Endothelial cell of umbilical vein (primary cell): Measurements from ENCODE around the gene CDK10. TPM values are rescaled to one million over a fixed set of nuclear protein-coding genes. Genes with fewer than 3 reads are reported as not detected.

ENCODE experiments used
- BruUV-seq: library from RNA; stranded (reverse); fragments of 400-500 nt; replicated peaks from 2 replicates; lab custom pipeline; 2021; lab: Mats Ljungman, UMichigan
- CTCF ChIA-PET: fragments of 300-600, 350-600 bp; sonication (Branson Sonifier 250); formaldehyde crosslinking; loops from one replicate; lab custom pipeline; 2021; ENCODE audit warnings: antibody characterized with exemption, inconsistent platforms; lab: Charles Lee
- POLR2A ChIA-PET: fragments of 300-600, 350-600 bp; sonication (Branson Sonifier 250); formaldehyde crosslinking; loops from one replicate; lab custom pipeline; 2021; ENCODE audit warnings: antibody characterized with exemption, inconsistent platforms; lab: Charles Lee
- DNase-seq: peaks from one replicate; pipeline ENCODE4 v3.0.0-alpha.2; 2011; ENCODE audit warnings: low read depth, low spot score
- FAIRE-seq: peaks from 2 replicates; lab custom pipeline; 2011; peaks lifted over from hg19 to GRCh38; lab: Jason Lieb, UNC
- H2AFZ ChIP-seq: 2 replicates; pipeline ENCODE4 v1.6.0; 2012; ENCODE audit warnings: low read depth, low read length, control low read depth, inconsistent platforms
- H3K27ac ChIP-seq: 2 replicates; pipeline ENCODE4 v1.5.1; 2011; ENCODE audit warnings: low read depth, mild to moderate bottlenecking, control low read depth, low read length, moderate library complexity; ENCODE audit not compliant: insufficient read depth
- H3K27me3 ChIP-seq, 2 experiments: 2 replicates each; pipeline versions ENCODE4 v1.6.0 to v1.6.1; 2011; ENCODE audit warnings: low read length in 2 of 2, mixed read lengths in 1 of 2; ENCODE audit not compliant: control insufficient read depth in 2 of 2, insufficient read depth in 2 of 2
- H3K36me3 ChIP-seq, 2 experiments: 2 replicates in 1 of 2; 3 replicates in 1 of 2; pipeline ENCODE4 v1.5.1; 2011; ENCODE audit warnings: low read length in 2 of 2, mild to moderate bottlenecking in 1 of 2, moderate library complexity in 1 of 2; ENCODE audit not compliant: control insufficient read depth in 2 of 2, insufficient read depth in 2 of 2; ENCODE audit errors: extremely low read depth in 1 of 2
- H3K4me1 ChIP-seq: 3 replicates; pipeline ENCODE4 v1.5.1; 2011; ENCODE audit warnings: mild to moderate bottlenecking, low read length; ENCODE audit not compliant: control insufficient read depth, insufficient read depth; ENCODE audit errors: extremely low read depth
- H3K4me2 ChIP-seq: 2 replicates; pipeline ENCODE4 v1.6.1; 2011; ENCODE audit warnings: low read length, control low read depth, mixed read lengths; ENCODE audit not compliant: insufficient read depth
- H3K4me3 ChIP-seq, 3 experiments: fragments of 200-600 bp in 1 of 3; sonication (generic), shearing (Covaris generic) in 1 of 3; replicated peaks in 1 of 3; 2 replicates each; pipeline ENCODE4 v1.5.1; 2011 to 2016; ENCODE audit warnings: control low read depth in 3 of 3, low read length in 3 of 3, mild to moderate bottlenecking in 2 of 3, inconsistent platforms in 1 of 3, low read depth in 1 of 3, moderate library complexity in 1 of 3; ENCODE audit not compliant: insufficient read depth in 1 of 3
- H3K79me2 ChIP-seq: 2 replicates; pipeline ENCODE4 v1.6.0; 2012; ENCODE audit warnings: low read length, inconsistent platforms; ENCODE audit not compliant: control insufficient read depth, insufficient read depth
- H3K9ac ChIP-seq: replicated peaks from 2 replicates; pipeline ENCODE3; 2011; ENCODE audit warnings: low read length, control low read depth; ENCODE audit not compliant: insufficient read depth; ENCODE audit errors: extremely low read depth
- H3K9me1 ChIP-seq: replicated peaks from 3 replicates; pipeline ENCODE4 v1.6.0; 2011; ENCODE audit warnings: mild to moderate bottlenecking, low read length; ENCODE audit not compliant: control insufficient read depth, insufficient read depth; ENCODE audit errors: extremely low read depth
- H3K9me3 ChIP-seq: replicated peaks from 2 replicates; pipeline ENCODE4 v1.5.1; 2012; ENCODE audit warnings: low read length, inconsistent platforms; ENCODE audit not compliant: control insufficient read depth, insufficient read depth
- H4K20me1 ChIP-seq: replicated peaks from 2 replicates; pipeline ENCODE3; 2011; ENCODE audit warnings: mild to moderate bottlenecking, low read length; ENCODE audit not compliant: control insufficient read depth, insufficient read depth; ENCODE audit errors: extremely low read depth
- CTCF ChIP-seq, 2 donors: IDR thresholded peaks; 1 replicate in 1 of 2; 2 replicates in 1 of 2; pipeline ENCODE4 v1.5.1; 2011; ENCODE audit warnings: low read length in 2 of 2, mild to moderate bottlenecking in 2 of 2, moderate library complexity in 2 of 2, control low read depth in 1 of 2, inconsistent platforms in 1 of 2, low read depth in 1 of 2; ENCODE audit not compliant: insufficient read depth in 1 of 2; ENCODE audit errors: extremely low read depth in 1 of 2
- EZH2 ChIP-seq: IDR thresholded peaks from 2 replicates; pipeline ENCODE4 v1.6.1; 2012; ENCODE audit warnings: borderline replicate concordance, low read depth, mild to moderate bottlenecking, moderate library complexity, low read length, inconsistent platforms; ENCODE audit not compliant: severe bottlenecking
- FOS ChIP-seq: IDR thresholded peaks from 2 replicates; pipeline ENCODE4 v1.6.1; 2011; ENCODE audit warnings: mild to moderate bottlenecking, low read length, moderate library complexity, borderline replicate concordance; ENCODE audit not compliant: insufficient read depth
- GATA2 ChIP-seq: IDR thresholded peaks from 2 replicates; pipeline ENCODE4 v1.7.0; 2011; ENCODE audit warnings: low read depth, mild to moderate bottlenecking, moderate library complexity, mixed read lengths, low read length; ENCODE audit not compliant: insufficient read length, insufficient read depth
- JUN ChIP-seq: IDR thresholded peaks from 2 replicates; pipeline ENCODE4 v1.6.1; 2011; ENCODE audit warnings: borderline replicate concordance, low read depth; ENCODE audit not compliant: insufficient read length, insufficient read depth
- MAX ChIP-seq: IDR thresholded peaks from 2 replicates; pipeline ENCODE4 v1.6.1; 2011; ENCODE audit not compliant: insufficient read depth, insufficient read length
- MYC ChIP-seq: IDR thresholded peaks from one replicate; pipeline ENCODE4 v1.6.1; 2011; ENCODE audit warnings: mild to moderate bottlenecking, low read depth, low read length
- POLR2A ChIP-seq: IDR thresholded peaks from 2 replicates; pipeline ENCODE4 v1.6.1; 2012; ENCODE audit warnings: low read depth, mild to moderate bottlenecking, control low read depth, low read length
- POLR2AphosphoS5 ChIP-seq: IDR thresholded peaks from 2 replicates; pipeline ENCODE4 v1.6.1; 2012; ENCODE audit warnings: low read depth, mild to moderate bottlenecking, control low read depth, low read length, moderate library complexity; ENCODE audit not compliant: insufficient read depth
- dilution Hi-C: fragments of 300-500 bp; cut with MboI; formaldehyde crosslinking; loops from one replicate; pipeline ENCODE4 v1.15.0; 2019; ENCODE audit warnings: low sequenced_read_pairs; ENCODE audit not compliant: extremely low pct_ligation_motif_present
- intact Hi-C: fragments of 100-400 bp; cut with micrococcal nuclease; formaldehyde crosslinking; loops from one replicate; pipeline ENCODE4 v1.10.0; 2022
- polyA plus RNA-seq, 4 experiments: library from polyadenylated mRNA; depleted of rRNA in 3 of 4; stranded (reverse) in 3 of 4; unstranded in 1 of 4; fragments of >200 nt; gene quantifications; 2 replicates each; pipeline versions ENCODE4 v1.2.1 to v1.2.3, GENCODE V29; 2011 to 2012; ENCODE audit warnings: missing spikeins in 1 of 4
- total RNA-seq: library from RNA; stranded (reverse); gene quantifications from 2 replicates; pipeline ENCODE4 v1.2.3, GENCODE V29; 2021

CDK10 gene
- total and polyA plus RNA-seq, 2 donors (not counting 3 experiments of a cell fraction or from before 2014, with no cell fraction given) = 74.5 to 99.9 TPM

- CTCF ChIA-PET = interaction anchor here (0.6 to 1.6 kb wide), 4 partner anchors 9 to 43 kb away, joined by 3 to 5 read pairs (median 4); partner anchors contain the start of gene CDK10
- POLR2A ChIA-PET = no interaction called here
- H3K4me3 ChIP-seq = peak within 1 kb of the TSS; percentile 68 to 98 (median 74)
- H3K9ac ChIP-seq = peak within 1 kb of the TSS; percentile 89
- dilution Hi-C loops = no loop called here
- H3K4me2 ChIP-seq = peak within 1 kb of the TSS; percentile 51
- no peaks in the 10 kb centered on the region for H3K9me1 ChIP-seq
- TF ChIP-seq GATA2 (no peak), CTCF (IDR thresholded peaks at IDR 0.05; ENCODE audit: extremely low read depth in 1 of 2, insufficient read depth in 1 of 2, low read depth in 1 of 2, low read length in 2 of 2) (no peak), JUN (no peak), MAX (no peak), EZH2 (no peak), MYC (peak; percentile 28), POLR2A (peak; percentile 70), POLR2AphosphoS5 (peak; percentile 95), FOS (no peak)
- H3K9me3 ChIP-seq = no peaks in the 10 kb centered on the region
- H4K20me1 ChIP-seq = no peaks in the 10 kb centered on the region
- H3K27ac ChIP-seq = peak within 1 kb of the TSS; percentile 49
- H2AFZ ChIP-seq = peak within 1 kb of the TSS; percentile 87
- H3K79me2 ChIP-seq = peaks cover 36% of the 10 kb centered on the region
- H3K27me3 ChIP-seq = no peaks in the 10 kb centered on the region
- TSS peak; percentile 70 for BruUV-seq
- DNase-seq (peak; percentile 86), FAIRE-seq (peak; percentile 88)
- H3K4me1 ChIP-seq = peaks cover 13% of the 10 kb centered on the region
- intact Hi-C loops = no loop called here
- H3K36me3 ChIP-seq = peaks cover 0 to 4% of the 10 kb centered on the region in 2 experiments
These were observed 28.9 kb upstream of the CDK10 start, which contains the start of the genes CHMP1A and SPATA33 for GRCh38 chr16:89657442-89658220. Gene CHMP1A (minus strand): TSS chr16:89657708. CDS start chr16:89657588, 120 bp downstream. Gene SPATA33 (plus strand): TSS chr16:89657836. CDS start chr16:89657912, 76 bp downstream.
